ENCODE data around the gene SPAG6. TPM values are rescaled to one million over a fixed set of nuclear protein-coding genes. Genes with fewer than 3 reads are reported as not detected.

Gene SPAG6
- total RNA-seq, 4 donors from 2014 or later: not detected

DNA sequence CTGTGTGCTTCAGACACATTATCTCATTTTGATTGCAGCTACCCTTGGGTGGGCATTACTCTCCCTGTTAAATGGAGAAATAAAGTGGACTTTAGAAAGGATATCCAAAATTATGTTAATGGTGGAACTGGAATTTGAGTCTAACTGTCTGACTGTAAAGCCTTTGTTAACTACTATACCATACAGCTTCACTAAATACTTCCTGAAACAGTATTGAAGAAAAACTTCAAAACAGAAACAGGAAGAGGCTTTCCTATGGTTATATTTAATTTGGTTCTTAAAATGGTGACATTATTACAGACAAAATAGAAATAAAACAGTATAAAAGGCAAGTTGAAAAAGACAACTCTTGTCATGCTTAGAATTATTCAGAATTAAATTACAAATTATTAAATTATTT is 25.0 kb downstream of the SPAG6 start:
- H3K36me3 ChIP-seq: no peaks in the 10 kb centered on the region
- peaks cover 21% of the 10 kb centered on the region for H3K27me3 ChIP-seq
- no peaks in the 10 kb centered on the region for H3K4me1 ChIP-seq
- H3K27ac ChIP-seq: no peak overlapping the region
- H3K4me3 ChIP-seq: no peak overlapping the region
- TF ChIP-seq EP300 (IDR thresholded peaks at IDR 0.05) (no peak), CTCF (IDR thresholded peaks at IDR 0.05) (no peak), POLR2A (IDR thresholded peaks at IDR 0.05) (no peak), POLR2AphosphoS5 (IDR thresholded peaks at IDR 0.05) (no peak)
- no peaks in the 10 kb centered on the region for H3K9me3 ChIP-seq
- no peak for ATAC-seq

GRCh38 chr10:22372298-22372697 is 27.0 kb downstream of the SPAG6 start:
- 96 to 100% methylated on average over 1 to 2 of the region's 6 CpGs for WGBS, 2 donors (ENCODE audit: low coverage in 1 of 2)
- Histone ChIP-seq H3K4me1 (no peaks in the 10 kb centered on the region), H3K4me3 (no peak overlapping the region), H3K27ac (no peak overlapping the region), H3K36me3 (no peaks in the 10 kb centered on the region), H3K27me3 (peaks cover 27% of the 10 kb centered on the region), H3K9me3 (no peaks in the 10 kb centered on the region)
- no peak for ATAC-seq
- TF ChIP-seq POLR2A (IDR thresholded peaks at IDR 0.05): no peak
- no peak for TF ChIP-seq CTCF (IDR thresholded peaks at IDR 0.05)
- no peak for TF ChIP-seq POLR2AphosphoS5 (IDR thresholded peaks at IDR 0.05)
- no peak for TF ChIP-seq EP300 (IDR thresholded peaks at IDR 0.05)

DNA sequence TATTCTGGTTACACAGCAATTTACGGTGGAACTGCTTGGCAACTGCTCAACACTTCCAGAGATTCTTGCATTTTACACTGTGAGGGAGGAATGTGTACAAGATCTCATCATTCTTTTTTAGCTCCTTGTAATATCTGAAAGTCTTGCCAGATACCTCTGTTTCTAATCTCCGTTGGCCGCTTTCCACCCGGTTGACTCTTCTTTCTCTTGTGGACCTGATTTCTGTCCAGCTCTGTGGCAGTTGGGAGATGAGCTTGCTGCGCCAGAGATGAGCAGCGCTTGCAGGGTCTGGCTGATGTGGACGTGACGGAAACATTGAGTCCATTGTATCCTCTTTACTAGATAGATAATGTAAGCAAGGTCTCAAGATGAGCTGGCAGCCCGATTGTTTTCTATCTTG is 27.6 kb downstream of the SPAG6 start:
- no peaks in the 10 kb centered on the region for H3K4me1 ChIP-seq
- no peaks in the 10 kb centered on the region for H3K9me3 ChIP-seq
- no peak for ATAC-seq
- H3K27me3 ChIP-seq: peaks cover 27% of the 10 kb centered on the region
- H3K4me3 ChIP-seq: no peak overlapping the region
- no peak overlapping the region for H3K27ac ChIP-seq
- no peak for TF ChIP-seq POLR2AphosphoS5 (IDR thresholded peaks at IDR 0.05)
- no peak for TF ChIP-seq EP300 (IDR thresholded peaks at IDR 0.05)
- TF ChIP-seq POLR2A (IDR thresholded peaks at IDR 0.05): no peak
- no peak for TF ChIP-seq CTCF (IDR thresholded peaks at IDR 0.05)
- no peaks in the 10 kb centered on the region for H3K36me3 ChIP-seq
- 36 to 40% methylated on average over 4 to 9 of the region's 9 CpGs for WGBS, 2 donors (ENCODE audit: low coverage in 1 of 2)

- no peaks in the 10 kb centered on the region for H3K9me3 ChIP-seq
- H3K4me3 ChIP-seq: no peak overlapping the region
- ATAC-seq: no peak
- H3K4me1 ChIP-seq: no peaks in the 10 kb centered on the region
- TF ChIP-seq EP300 (IDR thresholded peaks at IDR 0.05): no peak
- no peak for TF ChIP-seq CTCF (IDR thresholded peaks at IDR 0.05)
- TF ChIP-seq POLR2A (IDR thresholded peaks at IDR 0.05): no peak
- TF ChIP-seq POLR2AphosphoS5 (IDR thresholded peaks at IDR 0.05): no peak
- WGBS, 2 donors (ENCODE audit: low coverage in 1 of 2): 70 to 83% methylated on average over 3 of the region's 3 CpGs
- H3K27ac ChIP-seq: no peak overlapping the region
- H3K36me3 ChIP-seq: no peaks in the 10 kb centered on the region
- H3K27me3 ChIP-seq: peaks cover 26% of the 10 kb centered on the region
Measured at GRCh38 chr10:22374489-22375126, 29.3 kb downstream of the SPAG6 start.

DNA sequence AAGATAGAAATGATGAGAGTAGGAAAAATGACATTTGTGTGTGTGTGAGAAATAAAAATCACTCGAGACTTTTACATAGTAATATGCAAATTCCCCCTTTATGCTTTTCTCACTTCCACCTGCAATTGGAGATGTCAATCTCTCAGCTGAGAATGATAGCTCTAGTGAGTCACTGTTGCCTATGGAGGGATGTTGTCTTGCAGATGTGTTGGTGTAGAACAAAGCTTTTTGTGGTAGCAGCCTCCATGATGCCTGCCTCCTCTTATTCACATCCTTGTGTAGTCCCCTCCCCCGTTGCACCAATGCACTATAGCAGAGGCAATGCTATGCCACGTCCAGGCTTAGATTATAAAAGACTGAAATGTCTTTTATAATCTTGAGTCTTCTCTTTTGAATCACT is 33.8 kb downstream of the SPAG6 start:
- TF ChIP-seq POLR2AphosphoS5 (IDR thresholded peaks at IDR 0.05): no peak
- no peak for TF ChIP-seq POLR2A (IDR thresholded peaks at IDR 0.05)
- TF ChIP-seq EP300 (IDR thresholded peaks at IDR 0.05): no peak
- TF ChIP-seq CTCF (IDR thresholded peaks at IDR 0.05): no peak
- H3K36me3 ChIP-seq: no peaks in the 10 kb centered on the region
- peaks cover 17% of the 10 kb centered on the region for H3K27me3 ChIP-seq
- ATAC-seq: no peak
- no peaks in the 10 kb centered on the region for H3K4me1 ChIP-seq
- WGBS, 2 donors (ENCODE audit: low coverage in 1 of 2): 74 to 87% methylated on average over 3 of the region's 3 CpGs
- H3K9me3 ChIP-seq: no peaks in the 10 kb centered on the region
- no peak overlapping the region for H3K4me3 ChIP-seq
- no peak overlapping the region for H3K27ac ChIP-seq
